Neural cell (in vitro differentiated cells): Measurements from ENCODE around the gene PLPP3. TPM values are rescaled to one million over a fixed set of nuclear protein-coding genes. Genes with fewer than 3 reads are reported as not detected.

Experiments used
- H2AFZ ChIP-seq: fragments of 200-600, 300-800 bp; sonication (generic), shearing (Covaris generic); 2 replicates; pipeline ENCODE4 v1.6.0; 2014; ENCODE audit warnings: low read depth, mild to moderate bottlenecking, antibody characterized with exemption, low read length, moderate library complexity
- H3F3A ChIP-seq: fragments of 200-600 bp; shearing (Covaris generic); 2 replicates; pipeline ENCODE4 v1.6.1; 2016; ENCODE audit warnings: mild to moderate bottlenecking, moderate library complexity, mixed read lengths, antibody characterized with exemption, low read length; ENCODE audit not compliant: insufficient read depth, poor library complexity, severe bottlenecking
- H3K27ac ChIP-seq: fragments of 200-600, 300-800 bp; sonication (generic), shearing (Covaris generic); 2 replicates; pipeline ENCODE4 v1.5.1; 2014; ENCODE audit warnings: mild to moderate bottlenecking, low read length, moderate library complexity
- H3K27me3 ChIP-seq: fragments of 300-800, 200-600 bp; sonication (generic), shearing (Covaris generic); 2 replicates; pipeline ENCODE4 v1.6.0; 2014; ENCODE audit warnings: mild to moderate bottlenecking, low read depth, low read length, moderate library complexity; ENCODE audit not compliant: insufficient read depth
- H3K36me3 ChIP-seq: fragments of 300-800, 200-600 bp; sonication (generic), shearing (Covaris generic); 2 replicates; pipeline ENCODE4 v1.5.1; 2014; ENCODE audit warnings: mild to moderate bottlenecking, antibody characterized with exemption, low read length, moderate library complexity; ENCODE audit not compliant: insufficient read depth
- H3K4me2 ChIP-seq: fragments of 300-800, 200-600 bp; sonication (generic), shearing (Covaris generic); 2 replicates; pipeline ENCODE4 v1.6.0; 2014; ENCODE audit warnings: mild to moderate bottlenecking, low read length
- H3K4me3 ChIP-seq: fragments of 300-800, 200-600 bp; sonication (generic), shearing (Covaris generic); 2 replicates; pipeline ENCODE4 v1.5.1; 2014; ENCODE audit warnings: mild to moderate bottlenecking, low read length, moderate library complexity
- H3K79me2 ChIP-seq: fragments of 200-600 bp; shearing (Covaris generic); replicated peaks from 2 replicates; pipeline ENCODE4 v1.6.0; 2014; ENCODE audit warnings: mild to moderate bottlenecking, low read length, moderate library complexity; ENCODE audit not compliant: insufficient read depth
- H3K9ac ChIP-seq: fragments of 300-800, 200-600 bp; sonication (generic), shearing (Covaris generic); 2 replicates; pipeline ENCODE4 v1.6.1; 2016; ENCODE audit warnings: mild to moderate bottlenecking, low read length, mixed read lengths
- H3K9me2 ChIP-seq: fragments of 200-600 bp; shearing (Covaris generic); 2 replicates; pipeline ENCODE4 v1.6.1; 2016; ENCODE audit warnings: mild to moderate bottlenecking, low read length, mixed read lengths; ENCODE audit not compliant: insufficient read depth
- H3K9me3 ChIP-seq: fragments of 200-600, 300-800 bp; sonication (generic), shearing (Covaris generic); 2 replicates; pipeline ENCODE4 v1.6.1; 2016; ENCODE audit warnings: mild to moderate bottlenecking, mixed run types, low read length, moderate library complexity, mixed read lengths
- H4K20me1 ChIP-seq: fragments of 200-600 bp; shearing (Covaris generic); 2 replicates; pipeline ENCODE4 v1.6.1; 2016; ENCODE audit warnings: mild to moderate bottlenecking, mixed run types; ENCODE audit not compliant: insufficient read depth
- CTCF ChIP-seq: fragments of 450-650 bp; IDR thresholded peaks from 2 replicates; pipeline ENCODE4 v1.5.1; 2014; ENCODE audit warnings: antibody characterized with exemption, mild to moderate bottlenecking, moderate library complexity; ENCODE audit not compliant: poor library complexity, severe bottlenecking
- EP300 ChIP-seq: fragments of 450-650 bp; conservative IDR thresholded peaks from 2 replicates; pipeline ENCODE4 v1.6.1; 2014; ENCODE audit warnings: antibody characterized with exemption, mild to moderate bottlenecking, moderate library complexity; ENCODE audit not compliant: poor library complexity, severe bottlenecking
- EZH2 ChIP-seq: fragments of 200-600, 300-800 bp; shearing (Covaris generic), sonication (generic); IDR thresholded peaks from 2 replicates; pipeline ENCODE4 v1.6.1; 2014; ENCODE audit warnings: antibody characterized with exemption, low read length, borderline replicate concordance, mild to moderate bottlenecking; ENCODE audit not compliant: insufficient read depth, poor library complexity, severe bottlenecking
- MXI1 ChIP-seq: fragments of 450-650 bp; conservative IDR thresholded peaks from 2 replicates; pipeline ENCODE4 v1.6.1; 2014; ENCODE audit warnings: antibody characterized with exemption, mild to moderate bottlenecking; ENCODE audit not compliant: poor library complexity, severe bottlenecking
- POLR2AphosphoS5 ChIP-seq: IDR thresholded peaks from 2 replicates; pipeline ENCODE4 v1.6.1; 2012
- RAD21 ChIP-seq: fragments of 450-650 bp; conservative IDR thresholded peaks from 2 replicates; pipeline ENCODE4 v1.6.1; 2014; ENCODE audit warnings: antibody characterized with exemption, mild to moderate bottlenecking, moderate library complexity
- REST ChIP-seq: IDR thresholded peaks from 2 replicates; pipeline ENCODE4 v1.6.1; 2012; ENCODE audit warnings: borderline replicate concordance
- SMC3 ChIP-seq: fragments of 450-650 bp; conservative IDR thresholded peaks from 2 replicates; pipeline ENCODE4 v1.6.1; 2014; ENCODE audit warnings: antibody characterized with exemption, mild to moderate bottlenecking, moderate library complexity; ENCODE audit not compliant: poor library complexity
- TAF1 ChIP-seq: IDR thresholded peaks from 2 replicates; pipeline ENCODE4 v1.6.1; 2012; ENCODE audit warnings: low read depth
- polyA plus RNA-seq: library from polyadenylated mRNA; depleted of rRNA; stranded (reverse); fragments of >200 nt; gene quantifications from 2 replicates; pipeline ENCODE4 v1.2.3, GENCODE V29; 2014

PLPP3 gene
- polyA plus RNA-seq, 1 donor from 2014 or later, result 2.1 TPM

- Histone ChIP-seq H3K27ac (no peak overlapping the region), H3F3A (no peaks in the 10 kb centered on the region), H3K4me3 (no peak overlapping the region), H3K36me3 (no peaks in the 10 kb centered on the region), H3K27me3 (no peaks in the 10 kb centered on the region), H3K9ac (no peak overlapping the region), H3K9me2 (no peaks in the 10 kb centered on the region), H4K20me1 (no peaks in the 10 kb centered on the region), H2AFZ (no peak overlapping the region), H3K9me3 (no peaks in the 10 kb centered on the region), H3K79me2 (peaks cover 12% of the 10 kb centered on the region), H3K4me2 (no peak overlapping the region)
- TF ChIP-seq CTCF (no peak), MXI1 (no peak), TAF1 (no peak), POLR2AphosphoS5 (no peak), SMC3 (no peak), REST (no peak), RAD21 (no peak), EZH2 (no peak), EP300 (no peak)
Measured at GRCh38 chr1:56543783-56544612, 35.4 kb downstream of the PLPP3 start.

DNA sequence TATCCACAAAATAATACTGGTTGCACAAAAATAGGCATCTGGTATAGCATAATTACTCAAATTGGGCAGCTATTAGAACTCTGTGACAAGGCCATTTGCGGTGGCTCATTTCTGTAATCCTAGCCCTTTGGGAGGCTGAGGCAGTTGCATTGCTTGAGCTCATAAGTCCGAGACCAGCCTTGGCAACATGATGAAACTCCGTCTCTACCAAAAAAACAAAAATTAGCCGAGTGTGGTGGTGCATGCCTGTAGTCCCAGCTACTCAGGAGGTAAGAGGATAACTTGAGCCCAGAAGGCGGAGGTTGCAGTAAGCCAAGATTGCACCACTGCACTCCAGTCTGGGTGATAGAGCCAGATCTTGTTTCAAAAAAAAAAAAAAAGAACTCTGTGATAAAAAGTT lies 36.7 kb downstream of the PLPP3 start:
- no peaks in the 10 kb centered on the region for H3K9me2 ChIP-seq
- no peak overlapping the region for H3K9ac ChIP-seq
- no peak for TF ChIP-seq EZH2
- no peak for TF ChIP-seq POLR2AphosphoS5
- TF ChIP-seq EP300, result no peak
- no peak for TF ChIP-seq SMC3
- no peak for TF ChIP-seq REST
- no peak for TF ChIP-seq RAD21
- no peak for TF ChIP-seq MXI1
- TF ChIP-seq CTCF, result no peak
- no peak for TF ChIP-seq TAF1
- H4K20me1 ChIP-seq, result no peaks in the 10 kb centered on the region
- no peak overlapping the region for H3K4me3 ChIP-seq
- no peak overlapping the region for H2AFZ ChIP-seq
- no peaks in the 10 kb centered on the region for H3K9me3 ChIP-seq
- no peak overlapping the region for H3K27ac ChIP-seq
- H3K27me3 ChIP-seq, result no peaks in the 10 kb centered on the region
- H3K4me2 ChIP-seq, result no peak overlapping the region
- H3F3A ChIP-seq, result no peaks in the 10 kb centered on the region
- H3K79me2 ChIP-seq, result peaks cover 12% of the 10 kb centered on the region
- H3K36me3 ChIP-seq, result no peaks in the 10 kb centered on the region
